ENCODE results near the gene GRK6. TPM values are rescaled to one million over a fixed set of nuclear protein-coding genes. Genes with fewer than 3 reads are reported as not detected.

Gene GRK6
- total RNA-seq, 4 donors from 2014 or later: 19.4 to 26.4 (median 23.2) TPM

DNA sequence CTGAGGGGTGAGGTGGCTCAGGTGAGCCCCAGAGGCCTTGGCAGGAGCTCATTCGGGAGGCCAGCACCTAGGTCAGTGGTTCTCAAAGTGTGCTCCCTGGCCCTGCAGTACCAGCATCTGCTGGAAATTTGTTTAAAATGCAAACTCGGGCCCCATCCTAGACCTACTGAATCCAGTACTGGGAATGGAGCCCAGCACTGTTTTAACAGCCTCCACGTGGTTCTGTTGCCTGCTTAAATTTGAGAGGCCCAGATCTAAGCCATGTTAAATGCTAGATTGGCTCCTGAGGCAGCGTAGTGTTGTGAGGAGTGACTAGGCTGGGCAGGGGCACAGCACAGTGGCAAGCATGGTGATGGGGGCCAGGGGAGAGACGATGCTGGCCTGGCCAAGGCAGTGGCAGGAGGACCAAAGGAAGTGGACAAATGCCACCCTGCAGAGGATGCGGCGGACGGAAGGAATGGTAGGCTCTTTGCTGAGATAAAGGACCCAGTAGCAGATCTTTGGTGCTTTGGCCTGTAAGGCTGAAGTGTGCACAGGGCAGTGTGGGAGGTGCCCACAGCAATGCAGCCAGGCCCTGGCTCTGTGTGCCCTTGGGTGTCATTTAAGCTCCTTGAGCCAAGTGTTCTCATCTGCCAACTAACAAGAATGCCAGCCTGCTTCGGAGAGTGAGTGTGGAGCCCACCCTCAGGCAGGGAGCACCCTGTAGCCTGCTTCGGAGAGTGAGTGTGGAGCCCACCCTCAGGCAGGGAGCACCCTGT lies 24.4 kb downstream of the GRK6 start:
- Histone ChIP-seq H3K4me3 (no peak overlapping the region), H3K9me3 (no peaks in the 10 kb centered on the region), H3K27ac (peak overlapping the region in 1 of 4 donors; percentile 45), H3K36me3 (no peaks in the 10 kb centered on the region), H3K4me1 (peaks cover 0 to 46% (median 38%) of the 10 kb centered on the region in 4 donors), H3K27me3 (peaks cover 0 to 40% of the 10 kb centered on the region in 2 donors)
- 68 to 74% methylated on average over 9 of the region's 10 CpGs for WGBS, 2 donors
- no peak for DNase-seq (ENCODE audit: low spot score in 2 of 2)
- TF ChIP-seq POLR2A (IDR thresholded peaks at IDR 0.05) (no peak), EP300 (IDR thresholded peaks at IDR 0.05) (peak in 1 of 2 donors; percentile 9)
- TF ChIP-seq, protein P1, sequence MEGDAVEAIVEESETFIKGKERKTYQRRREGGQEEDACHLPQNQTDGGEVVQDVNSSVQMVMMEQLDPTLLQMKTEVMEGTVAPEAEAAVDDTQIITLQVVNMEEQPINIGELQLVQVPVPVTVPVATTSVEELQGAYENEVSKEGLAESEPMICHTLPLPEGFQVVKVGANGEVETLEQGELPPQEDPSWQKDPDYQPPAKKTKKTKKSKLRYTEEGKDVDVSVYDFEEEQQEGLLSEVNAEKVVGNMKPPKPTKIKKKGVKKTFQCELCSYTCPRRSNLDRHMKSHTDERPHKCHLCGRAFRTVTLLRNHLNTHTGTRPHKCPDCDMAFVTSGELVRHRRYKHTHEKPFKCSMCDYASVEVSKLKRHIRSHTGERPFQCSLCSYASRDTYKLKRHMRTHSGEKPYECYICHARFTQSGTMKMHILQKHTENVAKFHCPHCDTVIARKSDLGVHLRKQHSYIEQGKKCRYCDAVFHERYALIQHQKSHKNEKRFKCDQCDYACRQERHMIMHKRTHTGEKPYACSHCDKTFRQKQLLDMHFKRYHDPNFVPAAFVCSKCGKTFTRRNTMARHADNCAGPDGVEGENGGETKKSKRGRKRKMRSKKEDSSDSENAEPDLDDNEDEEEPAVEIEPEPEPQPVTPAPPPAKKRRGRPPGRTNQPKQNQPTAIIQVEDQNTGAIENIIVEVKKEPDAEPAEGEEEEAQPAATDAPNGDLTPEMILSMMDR (IDR thresholded peaks at IDR 0.05): no peak

GRCh38 chr5:177452688-177453638 lies 26.5 kb downstream of the GRK6 start:
- WGBS, 2 donors: 75 to 76% methylated on average over 16 to 17 of the region's 17 CpGs
- Histone ChIP-seq H3K27me3 (peaks cover 0 to 35% of the 10 kb centered on the region in 2 donors), H3K36me3 (peaks cover 0 to 3% (median 0%) of the 10 kb centered on the region in 3 donors), H3K4me3 (no peak overlapping the region), H3K27ac (peak overlapping the region in 1 of 4 donors; percentile 63), H3K4me1 (peaks cover 0 to 46% (median 28%) of the 10 kb centered on the region in 4 donors), H3K9me3 (no peaks in the 10 kb centered on the region)
- DNase-seq (ENCODE audit: low spot score in 2 of 2): no peak
- TF ChIP-seq EP300 (IDR thresholded peaks at IDR 0.05): peak in 1 of 2 donors; percentile 17
- TF ChIP-seq, protein P1 (IDR thresholded peaks at IDR 0.05): no peak

GRCh38 chr5:177453852-177454396 lies 27.4 kb downstream of the GRK6 start:
- WGBS, 2 donors: 5 to 10% methylated on average over 19 to 24 of the region's 31 CpGs
- TF ChIP-seq, protein P1 (IDR thresholded peaks at IDR 0.05): no peak
- TF ChIP-seq EP300 (IDR thresholded peaks at IDR 0.05) (no peak), POLR2A (IDR thresholded peaks at IDR 0.05) (no peak)
- H3K27me3 ChIP-seq: peaks cover 0 to 25% of the 10 kb centered on the region in 2 donors
- no peaks in the 10 kb centered on the region for H3K9me3 ChIP-seq
- H3K4me1 ChIP-seq: peaks cover 0 to 38% (median 23%) of the 10 kb centered on the region in 4 donors
- H3K27ac ChIP-seq: peak overlapping the region in 3 of 4 donors; percentile 63 to 80 (median 79)
- DNase-seq (ENCODE audit: low spot score in 2 of 2): no peak
- H3K36me3 ChIP-seq: peaks cover 0 to 13% (median 0%) of the 10 kb centered on the region in 3 donors
- H3K4me3 ChIP-seq: peak overlapping the region; percentile 45 to 72 (median 54)

DNA sequence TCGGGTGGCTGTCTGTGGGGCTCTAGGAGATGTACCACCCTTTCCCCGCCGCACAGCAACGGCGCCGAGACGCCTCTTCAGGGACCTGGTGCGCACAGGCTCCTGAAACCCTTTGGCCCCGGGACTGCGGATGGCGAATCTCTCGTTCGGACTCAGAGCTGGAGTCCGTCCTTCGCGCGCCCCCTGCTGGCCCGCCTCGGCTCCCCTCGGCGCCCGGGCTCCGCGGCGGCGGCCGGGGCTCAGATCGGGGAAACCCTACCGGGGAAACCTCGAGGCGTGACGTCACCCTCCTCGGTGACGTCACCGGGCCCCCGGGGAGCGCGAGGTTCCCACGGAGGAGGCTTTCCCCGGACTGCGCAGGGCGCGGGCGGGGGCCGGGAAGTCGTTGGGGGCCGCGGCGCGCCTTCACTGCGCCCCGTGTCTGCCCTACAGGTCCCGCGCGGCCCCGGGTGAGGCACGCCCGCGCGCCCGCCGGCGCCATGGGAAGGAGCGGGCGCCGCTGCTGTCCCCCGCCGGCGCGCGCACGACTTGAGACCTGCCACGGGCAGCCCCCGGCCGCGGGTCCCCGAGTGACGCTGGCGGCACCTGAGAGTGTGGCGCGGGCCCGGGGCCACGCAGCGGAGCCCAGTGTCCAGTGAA lies 28.0 kb downstream of the GRK6 start:
- DNase-seq (ENCODE audit: low spot score in 2 of 2): peak; percentile 86 to 87
- WGBS, 2 donors: 0 to 1% methylated on average over 4 to 49 of the region's 84 CpGs

More for the DNA sequence above, 28.0 kb downstream of the GRK6 start:
- H3K27me3 ChIP-seq: peaks cover 0 to 25% of the 10 kb centered on the region in 2 donors
- H3K4me1 ChIP-seq: peaks cover 0 to 38% (median 23%) of the 10 kb centered on the region in 4 donors
- H3K27ac ChIP-seq: peak overlapping the region; percentile 43 to 80 (median 71)
- peak overlapping the region; percentile 45 to 74 (median 66) for H3K4me3 ChIP-seq
- H3K36me3 ChIP-seq: peaks cover 0 to 19% (median 0%) of the 10 kb centered on the region in 3 donors
- H3K9me3 ChIP-seq: no peaks in the 10 kb centered on the region
- TF ChIP-seq, protein P1 (IDR thresholded peaks at IDR 0.05): peak; percentile 97 to 99 (median 97)
- TF ChIP-seq EP300 (IDR thresholded peaks at IDR 0.05) (no peak), POLR2A (IDR thresholded peaks at IDR 0.05) (no peak)

Measured in tibial nerve (tissue), 4 donors.